CD4-positive, alpha-beta T cell (primary cell): Measurements from ENCODE around the gene ENPP5. TPM values are rescaled to one million over a fixed set of nuclear protein-coding genes. Genes with fewer than 3 reads are reported as not detected.
"Not testable (repeated sequence)": the region's sequence is repeated elsewhere in the genome, so short reads cannot be mapped to it uniquely, and the experiment has no call there.

Experiments used
- ATAC-seq: fragments of 200-7000 bp; cut with Tn5 transposase; one replicate; pipeline ENCODE4 v1.10.0; 2022; ENCODE audit warnings: mild to moderate bottlenecking; ENCODE audit not compliant: poor library complexity
- CTCF ChIA-PET: fragments of 350-600 bp; sonication (Branson Sonifier 250); formaldehyde crosslinking; loops from one replicate; lab custom pipeline; 2021; ENCODE audit warnings: antibody characterized with exemption, inconsistent platforms; lab: Charles Lee
- POLR2A ChIA-PET: fragments of 350-600 bp; sonication (Branson Sonifier 250); formaldehyde crosslinking; loops from one replicate; lab custom pipeline; 2021; ENCODE audit warnings: antibody characterized with exemption, inconsistent platforms; lab: Charles Lee
- DNase-seq, 14 experiments: peaks; one replicate each; pipeline ENCODE4 v3.0.0-alpha.2; 2013 to 2020; ENCODE audit warnings: mixed read lengths in 2 of 14
- H3K27ac ChIP-seq, 2 donors: one replicate each; pipeline versions ENCODE4 v1.5.1 to v1.7.0; 2013; ENCODE audit warnings: low read length in 2 of 2, low read depth in 1 of 2, mild to moderate bottlenecking in 1 of 2
- H3K27me3 ChIP-seq, 2 experiments: 1 replicate in 1 of 2; 2 replicates in 1 of 2; pipeline versions ENCODE4 v1.6.1 to v1.7.0; 2013; ENCODE audit warnings: low read length in 2 of 2, control low read depth in 1 of 2, mild to moderate bottlenecking in 1 of 2, moderate library complexity in 1 of 2; ENCODE audit not compliant: insufficient read depth in 2 of 2, control insufficient read depth in 1 of 2
- H3K36me3 ChIP-seq: one replicate; pipeline ENCODE4 v1.6.1; 2013; ENCODE audit warnings: low read length, control low read depth; ENCODE audit not compliant: insufficient read depth
- H3K4me1 ChIP-seq: one replicate; pipeline ENCODE4 v1.6.1; 2013; ENCODE audit warnings: low read length, control low read depth; ENCODE audit not compliant: insufficient read depth
- H3K4me3 ChIP-seq: one replicate; pipeline ENCODE4 v1.5.1; 2013; ENCODE audit warnings: mild to moderate bottlenecking, low read length, moderate library complexity
- H3K9me3 ChIP-seq, 2 experiments: 1 replicate in 1 of 2; 2 replicates in 1 of 2; pipeline versions ENCODE4 v1.6.1 to v1.7.0; 2013; ENCODE audit warnings: low read length in 2 of 2, mild to moderate bottlenecking in 2 of 2, control low read depth in 1 of 2, moderate library complexity in 1 of 2; ENCODE audit not compliant: control insufficient read depth in 1 of 2, insufficient read depth in 1 of 2
- H3K27ac Mint-ChIP-seq: one replicate; pipeline ENCODE4 v1.8.0; 2020; ENCODE audit warnings: mixed read lengths
- H3K27me3 Mint-ChIP-seq: one replicate; pipeline ENCODE4 v1.8.0; 2021; ENCODE audit warnings: mixed read lengths
- H3K36me3 Mint-ChIP-seq: one replicate; pipeline ENCODE4 v1.8.0; 2021; ENCODE audit warnings: low read depth, mixed read lengths
- H3K4me1 Mint-ChIP-seq: one replicate; pipeline ENCODE4 v1.8.0; 2021; ENCODE audit warnings: low read depth, mixed read lengths
- H3K4me3 Mint-ChIP-seq: one replicate; pipeline ENCODE4 v1.8.0; 2020; ENCODE audit warnings: mild to moderate bottlenecking, mixed read lengths
- H3K9me3 Mint-ChIP-seq: one replicate; pipeline ENCODE4 v1.8.0; 2020; ENCODE audit warnings: mixed read lengths
- intact Hi-C, 2 experiments: fragments of 100-400 bp; cut with DNase I in 1 of 2; cut with micrococcal nuclease in 1 of 2; formaldehyde crosslinking; loops; one replicate each; pipeline versions ENCODE4 v1.15.1 to v1.9.0; 2023 to 2025; cut with DNase I, micrococcal nuclease
- total RNA-seq, 174 experiments: library from RNA in 2 of 174; stranded (reverse) in 2 of 174; gene quantifications; one replicate each; pipeline ENCODE4 v1.2.3 and lab custom pipeline; 2021 to 2026
- TF ChIP-seq, protein P1 (sequence below): fragments of 200-600 bp; IDR thresholded peaks from one replicate; pipeline ENCODE4 v1.8.0; 2022; ENCODE audit warnings: antibody characterized with exemption, mild to moderate bottlenecking

Gene ENPP5
- total RNA-seq, 2 experiments from 2014 or later: 0.11 to 0.19 TPM

DNA sequence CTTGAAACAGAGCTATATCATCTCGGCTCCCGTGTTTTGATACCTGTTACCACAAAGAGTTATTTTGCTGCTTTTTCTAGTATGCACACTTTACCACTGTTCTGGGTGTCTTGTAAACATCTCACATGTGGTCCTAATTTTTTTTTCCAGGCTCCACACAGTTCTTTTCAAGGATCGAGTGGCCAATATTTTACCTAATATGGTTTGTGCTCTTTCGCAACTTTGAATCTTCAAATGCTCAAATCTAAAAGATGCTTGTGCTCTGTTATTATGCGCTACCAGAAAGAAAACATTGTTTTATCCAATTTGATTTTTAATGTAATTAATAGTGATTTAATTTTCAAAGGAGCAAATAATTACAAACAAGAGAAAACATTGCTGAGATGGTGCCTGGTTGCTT is 10.7 kb downstream of the ENPP5 start:
- Mint-ChIP-seq H3K36me3 (peaks cover 11% of the 10 kb centered on the region), H3K27me3 (peaks cover 9% of the 10 kb centered on the region), H3K9me3 (peaks cover 2% of the 10 kb centered on the region), H3K4me1 (no peaks in the 10 kb centered on the region), H3K4me3 (no peak overlapping the region), H3K27ac (no peak overlapping the region)
- intact Hi-C loops: no loop called here
- Histone ChIP-seq H3K27ac (no peak overlapping the region), H3K27me3 (no peaks in the 10 kb centered on the region), H3K9me3 (no peaks in the 10 kb centered on the region), H3K4me1 (no peaks in the 10 kb centered on the region), H3K4me3 (no peak overlapping the region), H3K36me3 (no peaks in the 10 kb centered on the region)
- ChIA-PET CTCF (no interaction called here), POLR2A (no interaction called here)
- TF ChIP-seq, protein P1, sequence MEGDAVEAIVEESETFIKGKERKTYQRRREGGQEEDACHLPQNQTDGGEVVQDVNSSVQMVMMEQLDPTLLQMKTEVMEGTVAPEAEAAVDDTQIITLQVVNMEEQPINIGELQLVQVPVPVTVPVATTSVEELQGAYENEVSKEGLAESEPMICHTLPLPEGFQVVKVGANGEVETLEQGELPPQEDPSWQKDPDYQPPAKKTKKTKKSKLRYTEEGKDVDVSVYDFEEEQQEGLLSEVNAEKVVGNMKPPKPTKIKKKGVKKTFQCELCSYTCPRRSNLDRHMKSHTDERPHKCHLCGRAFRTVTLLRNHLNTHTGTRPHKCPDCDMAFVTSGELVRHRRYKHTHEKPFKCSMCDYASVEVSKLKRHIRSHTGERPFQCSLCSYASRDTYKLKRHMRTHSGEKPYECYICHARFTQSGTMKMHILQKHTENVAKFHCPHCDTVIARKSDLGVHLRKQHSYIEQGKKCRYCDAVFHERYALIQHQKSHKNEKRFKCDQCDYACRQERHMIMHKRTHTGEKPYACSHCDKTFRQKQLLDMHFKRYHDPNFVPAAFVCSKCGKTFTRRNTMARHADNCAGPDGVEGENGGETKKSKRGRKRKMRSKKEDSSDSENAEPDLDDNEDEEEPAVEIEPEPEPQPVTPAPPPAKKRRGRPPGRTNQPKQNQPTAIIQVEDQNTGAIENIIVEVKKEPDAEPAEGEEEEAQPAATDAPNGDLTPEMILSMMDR: no peak
- ATAC-seq: no peak
- no peak for DNase-seq

DNA sequence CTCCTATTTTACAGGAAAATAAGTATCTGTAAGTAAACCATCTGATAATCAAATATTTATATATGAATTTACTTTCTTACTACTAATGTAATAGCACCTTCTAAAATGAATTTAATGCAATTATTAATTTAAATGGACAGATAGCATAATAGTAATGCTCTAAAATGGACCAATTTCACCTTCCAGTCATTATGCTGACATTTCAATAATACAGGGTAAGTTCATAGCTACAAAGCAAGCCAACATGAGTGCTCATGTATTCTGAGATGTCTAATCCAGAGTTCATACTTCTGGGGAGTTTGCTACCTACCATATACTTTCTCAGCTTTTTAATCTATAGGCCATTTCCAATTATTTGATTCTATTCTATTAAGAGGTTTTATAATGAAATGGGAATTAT is 11.6 kb downstream of the ENPP5 start:
- no peak overlapping the region for H3K27ac ChIP-seq
- no peaks in the 10 kb centered on the region for H3K4me1 Mint-ChIP-seq
- peaks cover 11% of the 10 kb centered on the region for H3K36me3 Mint-ChIP-seq
- H3K27ac Mint-ChIP-seq: no peak overlapping the region
- H3K27me3 ChIP-seq: no peaks in the 10 kb centered on the region
- no peak overlapping the region for H3K4me3 ChIP-seq
- H3K4me3 Mint-ChIP-seq: no peak overlapping the region
- TF ChIP-seq, protein P1: no peak
- intact Hi-C loops: no loop called here
- no peaks in the 10 kb centered on the region for H3K9me3 ChIP-seq
- H3K36me3 ChIP-seq: no peaks in the 10 kb centered on the region
- ATAC-seq: no peak
- ChIA-PET POLR2A (no interaction called here), CTCF (no interaction called here)
- peaks cover 2% of the 10 kb centered on the region for H3K9me3 Mint-ChIP-seq
- no peaks in the 10 kb centered on the region for H3K4me1 ChIP-seq
- DNase-seq: no peak
- H3K27me3 Mint-ChIP-seq: peaks cover 9% of the 10 kb centered on the region

DNA sequence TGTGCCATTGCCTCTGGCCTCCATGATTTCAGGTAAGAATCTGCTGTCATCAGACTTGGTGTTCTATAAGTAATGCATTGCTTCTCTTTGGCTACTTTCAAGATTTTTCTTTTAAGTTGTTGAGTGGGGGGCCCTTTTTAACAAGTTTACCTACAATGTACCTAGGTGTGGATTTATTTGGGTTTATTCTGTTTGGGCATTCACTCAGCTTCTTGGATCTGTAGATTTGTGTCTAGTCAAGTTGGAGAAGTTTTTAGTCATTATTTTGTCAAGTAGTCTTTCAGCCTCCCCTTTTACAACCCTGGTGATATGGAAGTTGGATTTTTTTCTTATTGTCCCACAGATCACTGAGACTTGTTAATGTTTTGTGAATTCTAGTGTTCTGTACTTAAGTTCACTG is 14.1 kb downstream of the ENPP5 start:
- H3K4me1 Mint-ChIP-seq: no peaks in the 10 kb centered on the region
- no peak overlapping the region for H3K27ac Mint-ChIP-seq
- DNase-seq (no peak), ATAC-seq (no peak)
- TF ChIP-seq, protein P1: no peak
- no peak overlapping the region for H3K4me3 Mint-ChIP-seq
- no peaks in the 10 kb centered on the region for H3K4me1 ChIP-seq
- H3K36me3 Mint-ChIP-seq: no peaks in the 10 kb centered on the region
- H3K27ac ChIP-seq: no peak overlapping the region
- POLR2A ChIA-PET: no interaction called here
- no peaks in the 10 kb centered on the region for H3K27me3 ChIP-seq
- peaks cover 2% of the 10 kb centered on the region for H3K9me3 Mint-ChIP-seq
- intact Hi-C loops: no loop called here
- H3K27me3 Mint-ChIP-seq: peaks cover 9% of the 10 kb centered on the region
- CTCF ChIA-PET: no interaction called here
- H3K36me3 ChIP-seq: no peaks in the 10 kb centered on the region
- no peak overlapping the region for H3K4me3 ChIP-seq
- no peaks in the 10 kb centered on the region for H3K9me3 ChIP-seq

DNA sequence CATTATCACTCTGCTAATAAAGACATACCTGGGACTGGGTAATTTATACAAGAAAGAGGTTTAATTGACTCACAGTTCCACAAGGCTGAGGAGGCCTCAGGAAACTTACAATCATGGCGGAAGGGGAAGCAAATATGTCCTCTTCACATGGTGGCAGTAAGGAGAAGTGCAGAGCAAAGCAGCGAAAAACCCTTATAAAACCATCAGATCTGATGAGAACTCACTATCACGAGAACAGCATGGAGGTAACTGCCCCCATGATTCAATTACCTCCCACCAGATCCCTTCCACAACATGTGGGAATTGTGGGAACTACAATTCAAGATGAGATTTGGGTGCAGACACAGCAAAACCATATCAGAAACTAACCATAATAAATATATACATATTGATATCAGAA is 21.7 kb downstream of the ENPP5 start:
- H3K36me3 Mint-ChIP-seq, POLR2A ChIA-PET, H3K27ac ChIP-seq, H3K36me3 ChIP-seq, DNase-seq, H3K9me3 Mint-ChIP-seq, H3K4me1 Mint-ChIP-seq, H3K27ac Mint-ChIP-seq, H3K4me3 Mint-ChIP-seq, H3K27me3 Mint-ChIP-seq, H3K9me3 ChIP-seq, ATAC-seq, H3K27me3 ChIP-seq, intact Hi-C loops, CTCF ChIA-PET, H3K4me3 ChIP-seq, H3K4me1 ChIP-seq: not testable (repeated sequence)
